GM12878 (cell line): ENCODE data around the gene LRRC4B. TPM values are rescaled to one million over a fixed set of nuclear protein-coding genes. Genes with fewer than 3 reads are reported as not detected.

Experiments used
- ATAC-seq: fragments of 200-7000 bp; cut with Tn5 transposase; 3 replicates; pipeline ENCODE4 v1.9.1; 2020; ENCODE audit warnings: mild to moderate bottlenecking, moderate library complexity
- BruUV-seq: library from RNA; stranded (reverse); fragments of 400-500 nt; replicated peaks from 2 replicates; lab custom pipeline; 2021; lab: Mats Ljungman, UMichigan
- CTCF ChIA-PET: fragments of 300-600 bp; sonication (Branson Sonifier 250); formaldehyde crosslinking; extraction: SDS; loops from one replicate; lab custom pipeline; 2021; ENCODE audit warnings: inconsistent platforms; lab: Yijun Ruan, JAX
- POLR2A ChIA-PET: fragments of 350-600 bp; formaldehyde crosslinking; extraction: SDS; loops from one replicate; lab custom pipeline; 2021; ENCODE audit warnings: inconsistent platforms; lab: Charles Lee
- RAD21 ChIA-PET: fragments of 300-600 bp; sonication (Branson Sonifier 250); formaldehyde crosslinking; loops from one replicate; lab custom pipeline; 2023; ENCODE audit warnings: antibody characterized with exemption; ENCODE audit not compliant: unreplicated experiment; lab: Charles Lee
- SMC1A ChIA-PET: fragments of 300-600 bp; sonication (Branson Sonifier 250); formaldehyde crosslinking; loops from one replicate; lab custom pipeline; 2023; ENCODE audit not compliant: unreplicated experiment, uncharacterized antibody; lab: Charles Lee
- DNase-seq: peaks from one replicate; pipeline ENCODE4 v3.0.0-alpha.2; 2011; ENCODE audit warnings: low read depth, low spot score
- FAIRE-seq: peaks from 3 replicates; lab custom pipeline; 2011; peaks lifted over from hg19 to GRCh38; lab: Jason Lieb, UNC
- H2AFZ ChIP-seq: 2 replicates; pipeline ENCODE4 v1.6.0; 2011; ENCODE audit warnings: low read depth, low read length, control low read depth; ENCODE audit not compliant: control insufficient read depth
- H3K27ac ChIP-seq: 2 replicates; pipeline ENCODE4 v1.5.1; 2011; ENCODE audit warnings: control low read depth; ENCODE audit not compliant: control insufficient read depth, insufficient read depth
- H3K27me3 ChIP-seq, 2 experiments: replicated peaks in 1 of 2; 2 replicates each; pipeline versions ENCODE4 v1.6.0 to v1.6.1; 2011; ENCODE audit warnings: low read length in 1 of 2; ENCODE audit not compliant: control insufficient read depth in 2 of 2, insufficient read depth in 2 of 2
- H3K36me3 ChIP-seq, 2 experiments: 2 replicates each; pipeline ENCODE4 v1.5.1; 2011; ENCODE audit warnings: low read length in 1 of 2; ENCODE audit not compliant: control insufficient read depth in 2 of 2, insufficient read depth in 2 of 2
- H3K4me1 ChIP-seq: 2 replicates; pipeline ENCODE4 v1.6.1; 2011; ENCODE audit warnings: mild to moderate bottlenecking, low read length, moderate library complexity, mixed read lengths; ENCODE audit not compliant: control insufficient read depth, insufficient read depth
- H3K4me2 ChIP-seq: 2 replicates; pipeline ENCODE4 v1.6.0; 2011; ENCODE audit warnings: control low read depth; ENCODE audit not compliant: control insufficient read depth, insufficient read depth
- H3K4me3 ChIP-seq: fragments of 200-600 bp; sonication (generic); 2 replicates; pipeline ENCODE4 v1.5.1; 2016
- H3K79me2 ChIP-seq: 2 replicates; pipeline ENCODE4 v1.6.0; 2011; ENCODE audit warnings: low read length; ENCODE audit not compliant: control insufficient read depth, insufficient read depth
- H3K9ac ChIP-seq: 2 replicates; pipeline ENCODE4 v1.8.0; 2011; ENCODE audit warnings: low read length, control low read depth, mixed read lengths; ENCODE audit not compliant: control insufficient read depth, insufficient read depth
- H3K9me3 ChIP-seq: replicated peaks from 3 replicates; pipeline ENCODE4 v1.5.1; 2011; ENCODE audit warnings: mild to moderate bottlenecking, low read length; ENCODE audit not compliant: control insufficient read depth, insufficient read depth
- H4K20me1 ChIP-seq: 2 replicates; pipeline ENCODE4 v1.6.0; 2011; ENCODE audit not compliant: control insufficient read depth, insufficient read depth
- ASH2L ChIP-seq: fragments of 300-600, 200-600 bp; sonication (generic); IDR thresholded peaks from 2 replicates; pipeline ENCODE4 v1.6.1; 2017; ENCODE audit warnings: low read depth, mild to moderate bottlenecking, borderline replicate concordance
- ATF3 ChIP-seq: IDR thresholded peaks from 2 replicates; pipeline ENCODE4 v1.6.1; 2011; ENCODE audit warnings: low read depth, mild to moderate bottlenecking, low read length, moderate library complexity, borderline replicate concordance; ENCODE audit errors: extremely low read depth
- BRCA1 ChIP-seq: IDR thresholded peaks from 2 replicates; pipeline ENCODE4 v1.6.1; 2011; ENCODE audit warnings: low read depth, low read length, improper control_type of control experiment
- CHD2 ChIP-seq: IDR thresholded peaks from 2 replicates; pipeline ENCODE4 v1.6.1; 2011; ENCODE audit warnings: low read depth, low read length, improper control_type of control experiment, borderline replicate concordance
- DPF2 ChIP-seq: fragments of 450-650 bp; IDR thresholded peaks from 2 replicates; pipeline ENCODE4 v1.6.1; 2017; ENCODE audit warnings: mild to moderate bottlenecking
- E2F8 ChIP-seq: fragments of 450-650 bp; IDR thresholded peaks from 2 replicates; pipeline ENCODE4 v1.6.1; 2018; ENCODE audit warnings: mild to moderate bottlenecking, low read depth, moderate library complexity; ENCODE audit not compliant: partially characterized antibody
- GATAD2B ChIP-seq: fragments of 450-650 bp; conservative IDR thresholded peaks from 2 replicates; pipeline ENCODE4 v1.6.1; 2017; ENCODE audit warnings: low read depth, mild to moderate bottlenecking, moderate library complexity
- HDGF ChIP-seq: fragments of 450-650 bp; IDR thresholded peaks from 2 replicates; pipeline ENCODE4 v1.6.1; 2016; ENCODE audit warnings: antibody characterized with exemption
- MTA2 ChIP-seq: fragments of 450-650 bp; IDR thresholded peaks from 2 replicates; pipeline ENCODE4 v1.6.1; 2016; ENCODE audit warnings: low read depth, mild to moderate bottlenecking, moderate library complexity
- NFYA ChIP-seq: IDR thresholded peaks from 2 replicates; pipeline ENCODE4 v1.6.1; 2011; ENCODE audit warnings: low read depth, mild to moderate bottlenecking, low read length, improper control_type of control experiment, borderline replicate concordance
- NKRF ChIP-seq: fragments of 450-650 bp; conservative IDR thresholded peaks from 2 replicates; pipeline ENCODE4 v1.6.1; 2017; ENCODE audit warnings: mild to moderate bottlenecking, moderate library complexity
- PML ChIP-seq: IDR thresholded peaks from 2 replicates; pipeline ENCODE4 v1.6.1; 2012; ENCODE audit warnings: low read length, inconsistent platforms
- RB1 ChIP-seq: fragments of 450-650 bp; formaldehyde crosslinking; IDR thresholded peaks from 2 replicates; pipeline ENCODE4 v1.6.1; 2017; ENCODE audit warnings: mild to moderate bottlenecking, borderline replicate concordance
- RUNX3 ChIP-seq: IDR thresholded peaks from 2 replicates; pipeline ENCODE4 v1.6.1; 2012; ENCODE audit warnings: low read length, inconsistent platforms
- SIN3A ChIP-seq: IDR thresholded peaks from 2 replicates; pipeline ENCODE4 v1.6.1; 2012; ENCODE audit warnings: low read depth, low read length, improper control_type of control experiment
- WRNIP1 ChIP-seq: IDR thresholded peaks from 2 replicates; pipeline ENCODE4 v1.6.1; 2011; ENCODE audit warnings: low read depth, low read length, improper control_type of control experiment, borderline replicate concordance
- ZNF217 ChIP-seq: fragments of 450-650 bp; IDR thresholded peaks from 2 replicates; pipeline ENCODE4 v1.6.1; 2017; ENCODE audit warnings: antibody characterized with exemption, mild to moderate bottlenecking
- WGBS: methylation state at CpG from one replicate; pipeline ENCODE4 v1.1.6; 2016; ENCODE audit warnings: low lambda C conversion rate; ENCODE audit not compliant: insufficient replicate concordance, insufficient coverage; ENCODE audit errors: missing lambda C conversion rate; 5-methylcytosine and 5-hydroxymethylcytosine counted together
- in situ Hi-C: fragments of 300-500 bp; cut with MboI; formaldehyde crosslinking; loops from 9 replicates; pipeline ENCODE4 v1.14.3; 2018; ENCODE audit warnings: mixed read lengths
- intact Hi-C: fragments of 100-400 bp; cut with micrococcal nuclease; formaldehyde crosslinking; loops from one replicate; pipeline ENCODE4 v1.14.2; 2022; ENCODE audit not compliant: unreplicated experiment
- polyA plus RNA-seq, 11 experiments: library from polyadenylated mRNA; depleted of rRNA in 4 of 11; unstranded in 6 of 11; stranded (reverse) in 5 of 11; fragments of >200 nt; fragmentation: Nextera tagmentation in 4 of 11; fragmentation: Illumina TruSeq in 1 of 11; extraction: Ambion mirVana in 4 of 11; extraction: Trizol in 1 of 11; gene quantifications; 1 replicate in 1 of 11; 2 replicates in 10 of 11; pipeline versions ENCODE4 v1.2.1 to v1.2.3, GENCODE V29; 2011 to 2016; ENCODE audit warnings: inconsistent platforms in 2 of 11, missing spikeins in 2 of 11, low read depth in 1 of 11
- total RNA-seq, 4 experiments: library from RNA; depleted of rRNA in 3 of 4; stranded (reverse); fragments of >200 nt in 3 of 4; fragmentation: Illumina TruSeq in 1 of 4; extraction: Trizol in 1 of 4; gene quantifications; 2 replicates each; pipeline versions ENCODE4 v1.2.1 to v1.2.3, GENCODE V29; 2013 to 2021
- TF ChIP-seq, protein P1 (sequence below): fragments of 450-650 bp; IDR thresholded peaks from 2 replicates; pipeline ENCODE4 v1.6.1; 2014; ENCODE audit warnings: mild to moderate bottlenecking
- TF ChIP-seq, protein P2 (sequence below): IDR thresholded peaks from 2 replicates; pipeline ENCODE4 v1.6.1; 2012; ENCODE audit warnings: low read depth, low read length, improper control_type of control experiment

Gene LRRC4B
- total and polyA plus RNA-seq, 10 of the 15 experiments (the other 5 are each of a cell fraction or from before 2014, with no cell fraction given) = 0.14 TPM; not detected in 9

DNA sequence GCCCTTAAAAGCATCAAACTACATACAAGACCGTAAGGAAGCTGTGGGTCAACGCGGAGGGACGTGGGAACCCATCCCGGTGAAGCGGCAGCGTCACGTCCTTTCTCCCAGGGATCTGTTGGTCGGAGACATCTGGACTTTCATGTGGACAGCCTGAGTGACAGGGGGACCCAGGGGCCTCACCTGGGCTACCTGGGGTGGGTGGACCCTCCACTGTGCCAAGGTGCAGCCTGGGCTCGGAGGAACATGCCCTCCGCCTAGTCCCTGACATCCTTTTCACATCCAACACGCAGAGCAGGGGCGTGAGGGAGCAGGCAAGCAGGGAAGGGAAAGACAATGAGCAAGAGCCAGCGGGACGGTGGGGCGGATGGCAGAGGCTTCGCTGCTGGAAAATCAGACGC is 77.8 kb downstream of the LRRC4B start:
- DNase-seq (no peak), ATAC-seq (no peak), FAIRE-seq (no peak)
- WGBS = 95% methylated on average over 18 of the region's 18 CpGs
- H3K9ac ChIP-seq = no peak overlapping the region
- intact Hi-C loops (no loop called here), in situ Hi-C loops (no loop called here)
- peaks cover 3% of the 10 kb centered on the region; the same call in 2 of the 3 replicates for H3K9me3 ChIP-seq
- H3K4me1 ChIP-seq = no peaks in the 10 kb centered on the region
- no peak overlapping the region for H2AFZ ChIP-seq
- no peaks in the 10 kb centered on the region for H4K20me1 ChIP-seq
- no peaks in the 10 kb centered on the region for H3K36me3 ChIP-seq
- no peak overlapping the region for H3K4me2 ChIP-seq
- H3K4me3 ChIP-seq = no peak overlapping the region
- TF ChIP-seq ZNF217 (no peak), NKRF (no peak), DPF2 (no peak), E2F8 (no peak), BRCA1 (no peak), GATAD2B (no peak), CHD2 (no peak), WRNIP1 (no peak), HDGF (no peak), RB1 (no peak), SIN3A (no peak), RUNX3 (no peak), NFYA (no peak), ATF3 (no peak), MTA2 (no peak), PML (no peak), ASH2L (no peak)
- TF ChIP-seq, protein P1, sequence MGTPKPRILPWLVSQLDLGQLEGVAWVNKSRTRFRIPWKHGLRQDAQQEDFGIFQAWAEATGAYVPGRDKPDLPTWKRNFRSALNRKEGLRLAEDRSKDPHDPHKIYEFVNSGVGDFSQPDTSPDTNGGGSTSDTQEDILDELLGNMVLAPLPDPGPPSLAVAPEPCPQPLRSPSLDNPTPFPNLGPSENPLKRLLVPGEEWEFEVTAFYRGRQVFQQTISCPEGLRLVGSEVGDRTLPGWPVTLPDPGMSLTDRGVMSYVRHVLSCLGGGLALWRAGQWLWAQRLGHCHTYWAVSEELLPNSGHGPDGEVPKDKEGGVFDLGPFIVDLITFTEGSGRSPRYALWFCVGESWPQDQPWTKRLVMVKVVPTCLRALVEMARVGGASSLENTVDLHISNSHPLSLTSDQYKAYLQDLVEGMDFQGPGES = no peak
- TF ChIP-seq, protein P2, sequence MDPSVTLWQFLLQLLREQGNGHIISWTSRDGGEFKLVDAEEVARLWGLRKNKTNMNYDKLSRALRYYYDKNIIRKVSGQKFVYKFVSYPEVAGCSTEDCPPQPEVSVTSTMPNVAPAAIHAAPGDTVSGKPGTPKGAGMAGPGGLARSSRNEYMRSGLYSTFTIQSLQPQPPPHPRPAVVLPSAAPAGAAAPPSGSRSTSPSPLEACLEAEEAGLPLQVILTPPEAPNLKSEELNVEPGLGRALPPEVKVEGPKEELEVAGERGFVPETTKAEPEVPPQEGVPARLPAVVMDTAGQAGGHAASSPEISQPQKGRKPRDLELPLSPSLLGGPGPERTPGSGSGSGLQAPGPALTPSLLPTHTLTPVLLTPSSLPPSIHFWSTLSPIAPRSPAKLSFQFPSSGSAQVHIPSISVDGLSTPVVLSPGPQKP = no peak
- H3K27me3 ChIP-seq = no peaks in the 10 kb centered on the region
- H3K79me2 ChIP-seq = no peaks in the 10 kb centered on the region
- RAD21 ChIA-PET = no interaction called here
- POLR2A ChIA-PET = no interaction called here
- no peak overlapping the region for H3K27ac ChIP-seq
- CTCF ChIA-PET = no interaction called here
- BruUV-seq = no TSS peak
- SMC1A ChIA-PET = interaction anchor here (1.3 kb wide), 1 partner anchor 30 kb away, joined by 3 read pairs; no protein-coding TSS in a partner anchor
